HEK293 (cell line): ENCODE data around the gene CNNM1.

ENCODE experiments used
- CTCF ChIA-PET: fragments of 350-600 bp; formaldehyde crosslinking; extraction: SDS; loops from one replicate; lab custom pipeline; 2021; ENCODE audit warnings: antibody characterized with exemption; lab: Yijun Ruan, JAX
- POLR2A ChIA-PET: fragments of 300-600 bp; formaldehyde crosslinking; extraction: SDS; loops from one replicate; lab custom pipeline; 2020; ENCODE audit warnings: antibody characterized with exemption, inconsistent platforms; lab: Yijun Ruan, JAX
- H3K27ac ChIP-seq: fragments of 200-500 bp; sonication (Bioruptor generic); 2 replicates; pipeline ENCODE4 v1.5.1; 2014; ENCODE audit warnings: low read depth, low read length, control low read depth, inconsistent platforms; ENCODE audit errors: extremely low read depth
- H3K36me3 ChIP-seq, 2 experiments: fragments of 200-500 bp in 1 of 2; sonication (Bioruptor generic) in 1 of 2; 1 replicate in 1 of 2; 2 replicates in 1 of 2; pipeline ENCODE4 v1.5.1; 2014 to 2017; ENCODE audit warnings: inconsistent platforms in 2 of 2, low read length in 2 of 2; ENCODE audit not compliant: control insufficient read depth in 2 of 2, insufficient read depth in 1 of 2
- H3K4me1 ChIP-seq: fragments of 200-500 bp; sonication (Bioruptor generic); 2 replicates; pipeline ENCODE4 v1.5.1; 2014; ENCODE audit warnings: mild to moderate bottlenecking, low read length, inconsistent platforms; ENCODE audit not compliant: control insufficient read depth, insufficient read depth
- H3K4me3 ChIP-seq: 2 replicates; pipeline ENCODE4 v1.5.1; 2011; ENCODE audit warnings: low read depth, mild to moderate bottlenecking, control low read depth, low read length, moderate library complexity
- H3K9me3 ChIP-seq: fragments of 200-500 bp; sonication (Bioruptor generic); 2 replicates; pipeline ENCODE4 v1.5.1; 2014; ENCODE audit warnings: low read depth, low read length, inconsistent platforms; ENCODE audit not compliant: control insufficient read depth, insufficient read depth
- HOXC10 ChIP-seq: sonication (generic); formaldehyde crosslinking; IDR thresholded peaks from 2 replicates; pipeline ENCODE4 v1.8.1; 2023; ENCODE audit warnings: mild to moderate bottlenecking, missing genetic modification reagents
- MYNN ChIP-seq: fragments of 450-650 bp; formaldehyde crosslinking; IDR thresholded peaks from 2 replicates; pipeline ENCODE4 v1.5.1; 2016; ENCODE audit warnings: missing biosample characterization, missing genetic modification characterization, borderline replicate concordance
- SCRT1 ChIP-seq: fragments of 450-650 bp; formaldehyde crosslinking; IDR thresholded peaks from 2 replicates; pipeline ENCODE4 v1.5.1; 2016; ENCODE audit warnings: missing biosample characterization, missing genetic modification characterization, borderline replicate concordance
- SP3 ChIP-seq: fragments of 450-650 bp; formaldehyde crosslinking; IDR thresholded peaks from 2 replicates; pipeline ENCODE4 v1.5.1; 2016; ENCODE audit warnings: missing biosample characterization, missing genetic modification characterization
- ZBTB20 ChIP-seq: fragments of 450-650 bp; formaldehyde crosslinking; IDR thresholded peaks from 2 replicates; pipeline ENCODE4 v1.5.1; 2016; ENCODE audit warnings: missing biosample characterization, missing genetic modification characterization
- ZFP69B ChIP-seq: fragments of 450-650 bp; formaldehyde crosslinking; IDR thresholded peaks from 2 replicates; pipeline ENCODE4 v1.5.1; 2016; ENCODE audit warnings: missing biosample characterization, missing genetic modification characterization
- ZNF19 ChIP-seq: fragments of 450-650 bp; formaldehyde crosslinking; IDR thresholded peaks from 2 replicates; pipeline ENCODE4; 2016; ENCODE audit warnings: missing biosample characterization, missing genetic modification characterization, low read depth
- ZNF324 ChIP-seq: fragments of 450-650 bp; formaldehyde crosslinking; IDR thresholded peaks from 2 replicates; pipeline ENCODE4 v1.5.1; 2016; ENCODE audit warnings: missing biosample characterization, missing genetic modification characterization
- ZNF394 ChIP-seq: fragments of 450-650 bp; formaldehyde crosslinking; IDR thresholded peaks from 2 replicates; pipeline ENCODE4 v1.5.1; 2016; ENCODE audit warnings: missing biosample characterization, missing genetic modification characterization, mild to moderate bottlenecking, moderate library complexity, borderline replicate concordance
- ZNF555 ChIP-seq: fragments of 450-650 bp; formaldehyde crosslinking; conservative IDR thresholded peaks from 2 replicates; pipeline ENCODE4 v1.5.1; 2017; ENCODE audit warnings: missing biosample characterization, mild to moderate bottlenecking, missing genetic modification characterization, inconsistent platforms
- ZNF585B ChIP-seq: fragments of 450-650 bp; formaldehyde crosslinking; IDR thresholded peaks from 2 replicates; pipeline ENCODE4 v1.5.1; 2016; ENCODE audit warnings: missing biosample characterization, missing genetic modification characterization
- ZNF623 ChIP-seq: fragments of 450-650 bp; formaldehyde crosslinking; IDR thresholded peaks from 2 replicates; pipeline ENCODE4 v1.5.1; 2016; ENCODE audit warnings: missing biosample characterization, missing genetic modification characterization
- ZNF660 ChIP-seq: fragments of 450-650 bp; IDR thresholded peaks from 2 replicates; pipeline ENCODE4 v1.5.1; 2018; ENCODE audit warnings: missing biosample characterization, mild to moderate bottlenecking, missing genetic modification characterization
- ZNF677 ChIP-seq: fragments of 450-650 bp; IDR thresholded peaks from 2 replicates; pipeline ENCODE4 v1.5.0; 2018; ENCODE audit warnings: missing biosample characterization, mild to moderate bottlenecking, missing genetic modification characterization, moderate library complexity
- ZNF76 ChIP-seq: fragments of 450-650 bp; formaldehyde crosslinking; IDR thresholded peaks from 2 replicates; pipeline ENCODE4; 2016; ENCODE audit warnings: low read depth, missing biosample characterization, missing genetic modification characterization, borderline replicate concordance
- ZNF843 ChIP-seq: fragments of 450-650 bp; formaldehyde crosslinking; IDR thresholded peaks from 2 replicates; pipeline ENCODE4 v1.5.1; 2016; ENCODE audit warnings: missing biosample characterization, missing genetic modification characterization
- TF ChIP-seq, protein P1 (sequence below): fragments of 450-650 bp; formaldehyde crosslinking; IDR thresholded peaks from 2 replicates; pipeline ENCODE4 v1.5.1; 2016; ENCODE audit warnings: missing biosample characterization, missing genetic modification characterization
- TF ChIP-seq, protein P2 (sequence below): fragments of 450-650 bp; formaldehyde crosslinking; IDR thresholded peaks from 2 replicates; pipeline ENCODE4 v1.5.1; 2016; ENCODE audit warnings: missing biosample characterization, missing genetic modification characterization
- TF ChIP-seq, protein P3 (sequence below): fragments of 450-650 bp; formaldehyde crosslinking; IDR thresholded peaks from 2 replicates; pipeline ENCODE4 v1.5.1; 2016; ENCODE audit warnings: missing biosample characterization, missing genetic modification characterization
- TF ChIP-seq, protein P4 (sequence below): fragments of 450-650 bp; formaldehyde crosslinking; IDR thresholded peaks from 2 replicates; pipeline ENCODE4 v1.5.1; 2016; ENCODE audit warnings: missing biosample characterization, missing genetic modification characterization
- TF ChIP-seq, protein P5 (sequence below): fragments of 450-650 bp; formaldehyde crosslinking; conservative IDR thresholded peaks from 2 replicates; pipeline ENCODE4 v1.5.1; 2016; ENCODE audit warnings: low read depth, missing biosample characterization, missing genetic modification characterization

CNNM1 gene

DNA sequence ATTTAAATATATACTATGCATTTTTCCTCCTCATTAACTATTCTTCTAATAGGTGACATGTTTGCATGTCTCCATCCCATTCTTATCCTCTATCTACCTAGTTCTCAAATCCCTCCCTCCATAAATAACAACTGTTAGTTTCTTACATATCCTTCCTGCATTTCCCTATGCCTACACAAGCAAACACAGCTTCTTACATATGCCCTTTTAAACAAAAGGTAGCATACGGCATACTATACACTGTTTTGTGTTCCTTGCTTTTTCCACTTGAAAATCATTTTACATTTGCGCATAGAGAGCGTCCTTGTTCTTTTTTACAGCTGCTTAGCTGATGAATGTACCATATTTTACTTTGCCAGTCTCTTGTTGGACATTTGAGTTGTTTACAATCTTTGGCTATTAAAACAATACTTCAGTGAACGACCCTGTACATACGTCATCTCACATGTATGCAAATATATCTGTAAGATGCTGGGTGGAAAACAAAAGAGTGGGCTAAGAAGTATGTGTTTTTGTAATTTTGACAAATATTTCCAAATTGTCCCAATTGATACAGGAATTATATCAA is 93.5 kb downstream of the CNNM1 start (continued):
- TF ChIP-seq ZNF394 (tag by site-specific recombination) (no peak), SCRT1 (no peak), ZNF19 (tag by site-specific recombination) (no peak)
- TF ChIP-seq, all 188 proteins: peak for 0

DNA sequence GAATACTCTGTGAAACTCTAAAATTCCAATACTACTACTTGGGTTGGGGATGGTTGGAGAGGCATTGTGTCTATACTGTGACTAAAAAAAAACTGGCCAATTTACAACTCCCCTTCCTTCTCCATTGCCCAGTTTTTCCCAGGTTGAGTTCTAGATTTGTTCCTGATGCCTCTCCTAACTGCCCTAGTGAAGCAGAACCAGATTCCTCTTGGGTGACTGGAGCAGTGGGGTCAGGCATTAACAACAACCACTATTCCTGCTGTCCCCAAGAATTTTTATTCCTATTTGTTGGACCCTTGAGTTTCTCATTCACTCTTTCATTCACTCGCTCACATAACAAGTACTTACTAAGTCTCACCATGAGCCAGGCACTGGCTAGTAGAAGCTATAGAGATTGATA is 95.5 kb downstream of the CNNM1 start:
- Histone ChIP-seq H3K4me3 (no peak overlapping the region), H3K27ac (no peak overlapping the region), H3K4me1 (peaks cover 5% of the 10 kb centered on the region; the same call in 1 of the 2 replicates), H3K9me3 (no peaks in the 10 kb centered on the region), H3K36me3 (peaks cover 9 to 39% of the 10 kb centered on the region in 2 experiments)
- ChIA-PET CTCF (interaction anchor here (1.5 kb wide), 1 partner anchor 11 kb away, joined by 7 read pairs; no protein-coding TSS in a partner anchor), POLR2A (no interaction called here)
- TF ChIP-seq, protein P1, sequence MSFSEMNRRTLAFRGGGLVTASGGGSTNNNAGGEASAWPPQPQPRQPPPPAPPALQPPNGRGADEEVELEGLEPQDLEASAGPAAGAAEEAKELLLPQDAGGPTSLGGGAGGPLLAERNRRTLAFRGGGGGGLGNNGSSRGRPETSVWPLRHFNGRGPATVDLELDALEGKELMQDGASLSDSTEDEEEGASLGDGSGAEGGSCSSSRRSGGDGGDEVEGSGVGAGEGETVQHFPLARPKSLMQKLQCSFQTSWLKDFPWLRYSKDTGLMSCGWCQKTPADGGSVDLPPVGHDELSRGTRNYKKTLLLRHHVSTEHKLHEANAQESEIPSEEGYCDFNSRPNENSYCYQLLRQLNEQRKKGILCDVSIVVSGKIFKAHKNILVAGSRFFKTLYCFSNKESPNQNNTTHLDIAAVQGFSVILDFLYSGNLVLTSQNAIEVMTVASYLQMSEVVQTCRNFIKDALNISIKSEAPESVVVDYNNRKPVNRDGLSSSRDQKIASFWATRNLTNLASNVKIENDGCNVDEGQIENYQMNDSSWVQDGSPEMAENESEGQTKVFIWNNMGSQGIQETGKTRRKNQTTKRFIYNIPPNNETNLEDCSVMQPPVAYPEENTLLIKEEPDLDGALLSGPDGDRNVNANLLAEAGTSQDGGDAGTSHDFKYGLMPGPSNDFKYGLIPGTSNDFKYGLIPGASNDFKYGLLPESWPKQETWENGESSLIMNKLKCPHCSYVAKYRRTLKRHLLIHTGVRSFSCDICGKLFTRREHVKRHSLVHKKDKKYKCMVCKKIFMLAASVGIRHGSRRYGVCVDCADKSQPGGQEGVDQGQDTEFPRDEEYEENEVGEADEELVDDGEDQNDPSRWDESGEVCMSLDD, result no peak
- no peak for TF ChIP-seq ZNF843 (tag by site-specific recombination)
- TF ChIP-seq, protein P2, sequence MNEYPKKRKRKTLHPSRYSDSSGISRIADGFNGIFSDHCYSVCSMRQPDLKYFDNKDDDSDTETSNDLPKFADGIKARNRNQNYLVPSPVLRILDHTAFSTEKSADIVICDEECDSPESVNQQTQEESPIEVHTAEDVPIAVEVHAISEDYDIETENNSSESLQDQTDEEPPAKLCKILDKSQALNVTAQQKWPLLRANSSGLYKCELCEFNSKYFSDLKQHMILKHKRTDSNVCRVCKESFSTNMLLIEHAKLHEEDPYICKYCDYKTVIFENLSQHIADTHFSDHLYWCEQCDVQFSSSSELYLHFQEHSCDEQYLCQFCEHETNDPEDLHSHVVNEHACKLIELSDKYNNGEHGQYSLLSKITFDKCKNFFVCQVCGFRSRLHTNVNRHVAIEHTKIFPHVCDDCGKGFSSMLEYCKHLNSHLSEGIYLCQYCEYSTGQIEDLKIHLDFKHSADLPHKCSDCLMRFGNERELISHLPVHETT (tag by site-specific recombination), result no peak

DNA sequence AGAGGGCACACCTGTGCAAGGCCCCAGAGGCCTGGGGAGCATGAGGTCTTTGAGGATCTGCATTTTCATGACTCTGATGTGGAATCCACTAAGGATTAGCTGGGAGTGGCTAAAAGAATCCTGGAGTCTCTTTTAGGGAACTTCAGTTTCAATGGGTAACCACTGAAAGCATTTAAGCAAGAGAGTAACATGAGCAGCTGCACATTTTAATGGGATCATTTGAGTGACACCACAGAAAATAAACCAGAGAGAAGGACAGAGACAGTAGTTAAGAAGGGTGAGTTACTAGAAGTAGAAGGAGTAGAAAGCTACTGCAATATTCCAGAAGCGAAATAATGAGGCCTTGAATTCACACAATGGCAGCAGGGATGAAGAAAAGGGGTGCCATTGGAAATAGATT is 96.0 kb downstream of the CNNM1 start:
- Histone ChIP-seq H3K9me3 (no peaks in the 10 kb centered on the region), H3K4me1 (peaks cover 6% of the 10 kb centered on the region; the same call in 1 of the 2 replicates)
- POLR2A ChIA-PET, result interaction anchor here (1.0 kb wide), 1 partner anchor 305 kb away, joined by 3 read pairs; no protein-coding TSS in a partner anchor
- TF ChIP-seq, protein P3, sequence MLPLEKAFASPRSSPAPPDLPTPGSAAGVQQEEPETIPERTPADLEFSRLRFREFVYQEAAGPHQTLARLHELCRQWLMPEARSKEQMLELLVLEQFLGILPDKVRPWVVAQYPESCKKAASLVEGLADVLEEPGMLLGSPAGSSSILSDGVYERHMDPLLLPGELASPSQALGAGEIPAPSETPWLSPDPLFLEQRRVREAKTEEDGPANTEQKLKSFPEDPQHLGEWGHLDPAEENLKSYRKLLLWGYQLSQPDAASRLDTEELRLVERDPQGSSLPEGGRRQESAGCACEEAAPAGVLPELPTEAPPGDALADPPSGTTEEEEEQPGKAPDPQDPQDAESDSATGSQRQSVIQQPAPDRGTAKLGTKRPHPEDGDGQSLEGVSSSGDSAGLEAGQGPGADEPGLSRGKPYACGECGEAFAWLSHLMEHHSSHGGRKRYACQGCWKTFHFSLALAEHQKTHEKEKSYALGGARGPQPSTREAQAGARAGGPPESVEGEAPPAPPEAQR (tag by site-specific recombination), result no peak
- TF ChIP-seq ZNF555 (tag by site-specific recombination) (no peak), ZNF677 (tag by site-specific recombination) (no peak), ZNF623 (tag by site-specific recombination) (no peak), ZNF76 (tag by site-specific recombination) (no peak), ZNF660 (tag by site-specific recombination) (no peak), ZNF585B (tag by site-specific recombination) (no peak), ZNF324 (tag by site-specific recombination) (no peak), MYNN (tag by site-specific recombination) (no peak), ZBTB20 (tag by site-specific recombination) (no peak), ZFP69B (tag by site-specific recombination) (no peak), HOXC10 (CRISPR knock-in tag) (no peak), SP3 (tag by site-specific recombination) (no peak)
- TF ChIP-seq, protein P4, sequence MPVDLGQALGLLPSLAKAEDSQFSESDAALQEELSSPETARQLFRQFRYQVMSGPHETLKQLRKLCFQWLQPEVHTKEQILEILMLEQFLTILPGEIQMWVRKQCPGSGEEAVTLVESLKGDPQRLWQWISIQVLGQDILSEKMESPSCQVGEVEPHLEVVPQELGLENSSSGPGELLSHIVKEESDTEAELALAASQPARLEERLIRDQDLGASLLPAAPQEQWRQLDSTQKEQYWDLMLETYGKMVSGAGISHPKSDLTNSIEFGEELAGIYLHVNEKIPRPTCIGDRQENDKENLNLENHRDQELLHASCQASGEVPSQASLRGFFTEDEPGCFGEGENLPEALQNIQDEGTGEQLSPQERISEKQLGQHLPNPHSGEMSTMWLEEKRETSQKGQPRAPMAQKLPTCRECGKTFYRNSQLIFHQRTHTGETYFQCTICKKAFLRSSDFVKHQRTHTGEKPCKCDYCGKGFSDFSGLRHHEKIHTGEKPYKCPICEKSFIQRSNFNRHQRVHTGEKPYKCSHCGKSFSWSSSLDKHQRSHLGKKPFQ (tag by site-specific recombination), result no peak
- TF ChIP-seq, protein P5, sequence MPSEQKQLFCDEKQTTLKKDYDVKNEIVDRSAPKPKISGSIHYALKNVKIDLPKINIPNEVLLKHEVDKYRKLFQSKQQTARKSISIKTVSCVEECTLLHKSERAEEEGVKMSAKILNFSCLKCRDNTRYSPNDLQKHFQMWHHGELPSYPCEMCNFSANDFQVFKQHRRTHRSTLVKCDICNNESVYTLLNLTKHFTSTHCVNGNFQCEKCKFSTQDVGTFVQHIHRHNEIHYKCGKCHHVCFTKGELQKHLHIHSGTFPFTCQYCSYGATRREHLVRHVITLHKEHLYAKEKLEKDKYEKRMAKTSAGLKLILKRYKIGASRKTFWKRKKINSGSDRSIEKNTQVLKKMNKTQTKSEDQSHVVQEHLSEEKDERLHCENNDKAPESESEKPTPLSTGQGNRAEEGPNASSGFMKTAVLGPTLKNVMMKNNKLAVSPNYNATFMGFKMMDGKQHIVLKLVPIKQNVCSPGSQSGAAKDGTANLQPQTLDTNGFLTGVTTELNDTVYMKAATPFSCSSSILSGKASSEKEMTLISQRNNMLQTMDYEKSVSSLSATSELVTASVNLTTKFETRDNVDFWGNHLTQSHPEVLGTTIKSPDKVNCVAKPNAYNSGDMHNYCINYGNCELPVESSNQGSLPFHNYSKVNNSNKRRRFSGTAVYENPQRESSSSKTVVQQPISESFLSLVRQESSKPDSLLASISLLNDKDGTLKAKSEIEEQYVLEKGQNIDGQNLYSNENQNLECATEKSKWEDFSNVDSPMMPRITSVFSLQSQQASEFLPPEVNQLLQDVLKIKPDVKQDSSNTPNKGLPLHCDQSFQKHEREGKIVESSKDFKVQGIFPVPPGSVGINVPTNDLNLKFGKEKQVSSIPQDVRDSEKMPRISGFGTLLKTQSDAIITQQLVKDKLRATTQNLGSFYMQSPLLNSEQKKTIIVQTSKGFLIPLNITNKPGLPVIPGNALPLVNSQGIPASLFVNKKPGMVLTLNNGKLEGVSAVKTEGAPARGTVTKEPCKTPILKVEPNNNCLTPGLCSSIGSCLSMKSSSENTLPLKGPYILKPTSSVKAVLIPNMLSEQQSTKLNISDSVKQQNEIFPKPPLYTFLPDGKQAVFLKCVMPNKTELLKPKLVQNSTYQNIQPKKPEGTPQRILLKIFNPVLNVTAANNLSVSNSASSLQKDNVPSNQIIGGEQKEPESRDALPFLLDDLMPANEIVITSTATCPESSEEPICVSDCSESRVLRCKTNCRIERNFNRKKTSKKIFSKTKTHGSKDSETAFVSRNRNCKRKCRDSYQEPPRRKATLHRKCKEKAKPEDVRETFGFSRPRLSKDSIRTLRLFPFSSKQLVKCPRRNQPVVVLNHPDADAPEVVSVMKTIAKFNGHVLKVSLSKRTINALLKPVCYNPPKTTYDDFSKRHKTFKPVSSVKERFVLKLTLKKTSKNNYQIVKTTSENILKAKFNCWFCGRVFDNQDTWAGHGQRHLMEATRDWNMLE (tag by site-specific recombination), result no peak
- TF ChIP-seq, all 188 proteins: peak for 0
- Histone ChIP-seq H3K27ac (no peak overlapping the region), H3K36me3 (peaks cover 9 to 33% of the 10 kb centered on the region in 2 experiments), H3K4me3 (no peak overlapping the region)
- CTCF ChIA-PET, result no interaction called here
